ENCODE data around the gene ALPI.

Gene ALPI

DNA sequence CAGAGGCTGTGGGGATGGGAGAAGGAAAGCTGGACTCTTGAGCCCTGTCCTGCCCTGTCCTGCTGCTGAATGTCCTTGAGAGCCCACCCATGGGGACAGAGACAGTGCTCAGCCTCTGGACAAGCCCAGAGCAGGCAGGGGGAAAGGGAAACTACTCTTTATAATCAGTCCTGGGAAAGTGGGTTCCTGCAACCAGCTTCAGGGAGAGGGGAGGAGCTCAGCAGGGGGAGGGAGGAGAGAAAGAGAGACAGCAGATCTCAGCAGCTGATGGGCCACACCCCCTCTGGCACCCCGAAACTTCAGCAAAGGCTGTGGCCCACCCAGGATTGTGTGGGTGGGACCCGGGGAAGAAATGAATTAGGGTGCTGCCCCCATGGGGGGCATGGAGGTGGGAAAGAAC lies 20.1 kb downstream of the ALPI start:
- Mint-ChIP-seq H3K27ac (no peak overlapping the region), H3K9me3 (peaks cover 0 to 10% of the 10 kb centered on the region in 2 donors), H3K27me3 (peaks cover 39 to 74% of the 10 kb centered on the region in 2 donors), H3K4me3 (no peak overlapping the region), H3K4me1 (ENCODE audit: low read depth in 2 of 2) (peaks cover 0 to 1% of the 10 kb centered on the region in 2 donors), H3K36me3 (ENCODE audit: insufficient read depth) (no peaks in the 10 kb centered on the region)
- DNase-seq (no peak), ATAC-seq (replicated peaks) (no peak)

DNA sequence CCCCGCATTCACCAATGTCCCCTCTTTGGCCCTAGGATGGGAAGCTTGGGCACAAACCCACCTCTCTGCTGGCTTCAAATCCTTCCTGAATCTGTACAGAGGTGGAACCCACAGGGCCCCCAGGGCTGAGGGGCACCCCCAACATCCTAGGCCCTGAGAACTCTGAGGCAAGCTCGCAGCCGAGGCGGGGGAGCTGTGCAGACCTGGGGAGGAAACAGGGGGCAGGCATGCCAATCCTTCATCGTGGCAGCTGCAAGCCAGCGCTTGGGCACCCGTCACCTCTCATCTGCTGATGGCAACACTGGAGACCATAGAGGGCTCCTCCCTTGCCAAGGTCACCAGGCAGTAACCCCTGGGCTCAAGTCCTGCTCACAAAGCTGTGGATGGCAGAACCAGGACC lies 20.8 kb downstream of the ALPI start:
- H3K36me3 Mint-ChIP-seq (ENCODE audit: insufficient read depth), result no peaks in the 10 kb centered on the region
- no peak overlapping the region for H3K4me3 Mint-ChIP-seq
- H3K9me3 Mint-ChIP-seq, result peaks cover 0 to 10% of the 10 kb centered on the region in 2 donors
- H3K27me3 Mint-ChIP-seq, result peaks cover 31 to 74% of the 10 kb centered on the region in 2 donors
- no peak for DNase-seq
- peaks cover 0 to 3% of the 10 kb centered on the region in 2 donors for H3K4me1 Mint-ChIP-seq (ENCODE audit: low read depth in 2 of 2)
- H3K27ac Mint-ChIP-seq, result no peak overlapping the region
- no peak for ATAC-seq (replicated peaks)

DNA sequence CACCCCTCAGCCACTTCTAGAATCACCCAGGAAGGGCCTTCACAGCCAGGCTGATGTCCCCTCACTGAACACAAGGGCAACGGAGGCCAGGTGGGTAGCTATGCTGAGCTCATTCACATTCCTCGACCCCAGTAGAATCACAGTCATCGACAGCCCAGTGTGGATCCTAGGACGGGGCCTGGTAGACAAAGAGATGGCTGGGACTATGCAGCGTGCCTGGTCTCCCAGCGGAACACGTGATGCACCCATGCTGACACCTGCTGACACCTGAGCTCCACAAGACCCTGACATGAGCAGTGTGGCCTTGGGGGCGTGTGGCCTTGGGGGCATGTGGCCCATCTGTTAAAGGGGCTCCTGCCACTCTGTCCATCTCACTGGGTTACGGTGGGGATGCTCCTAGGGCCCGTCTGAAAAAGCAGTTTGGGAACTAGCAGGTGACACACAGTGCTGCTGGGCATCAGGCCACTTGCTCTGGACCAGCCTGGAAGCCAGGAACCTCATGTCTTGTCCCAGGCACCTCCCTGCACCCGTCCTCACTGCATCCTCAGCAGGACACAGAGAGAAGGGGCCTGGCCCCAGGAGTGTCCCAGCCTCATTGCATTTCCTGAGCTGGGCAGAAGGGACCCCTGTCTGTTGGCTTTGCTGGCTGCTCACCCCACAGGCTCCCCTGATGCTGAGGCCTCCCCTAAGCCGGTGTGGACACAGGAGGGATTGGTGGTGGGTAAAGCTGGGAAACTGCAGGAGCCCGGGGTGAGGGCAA lies 22.0 kb downstream of the ALPI start:
- peaks cover 0 to 3% of the 10 kb centered on the region in 2 donors for H3K4me1 Mint-ChIP-seq (ENCODE audit: low read depth in 2 of 2)
- ATAC-seq (replicated peaks) (no peak), DNase-seq (no peak)
- no peak overlapping the region for H3K27ac Mint-ChIP-seq
- H3K9me3 Mint-ChIP-seq, result peaks cover 0 to 3% of the 10 kb centered on the region in 2 donors
- H3K36me3 Mint-ChIP-seq (ENCODE audit: insufficient read depth), result no peaks in the 10 kb centered on the region
- H3K4me3 Mint-ChIP-seq, result no peak overlapping the region
- peaks cover 21 to 74% of the 10 kb centered on the region in 2 donors for H3K27me3 Mint-ChIP-seq

DNA sequence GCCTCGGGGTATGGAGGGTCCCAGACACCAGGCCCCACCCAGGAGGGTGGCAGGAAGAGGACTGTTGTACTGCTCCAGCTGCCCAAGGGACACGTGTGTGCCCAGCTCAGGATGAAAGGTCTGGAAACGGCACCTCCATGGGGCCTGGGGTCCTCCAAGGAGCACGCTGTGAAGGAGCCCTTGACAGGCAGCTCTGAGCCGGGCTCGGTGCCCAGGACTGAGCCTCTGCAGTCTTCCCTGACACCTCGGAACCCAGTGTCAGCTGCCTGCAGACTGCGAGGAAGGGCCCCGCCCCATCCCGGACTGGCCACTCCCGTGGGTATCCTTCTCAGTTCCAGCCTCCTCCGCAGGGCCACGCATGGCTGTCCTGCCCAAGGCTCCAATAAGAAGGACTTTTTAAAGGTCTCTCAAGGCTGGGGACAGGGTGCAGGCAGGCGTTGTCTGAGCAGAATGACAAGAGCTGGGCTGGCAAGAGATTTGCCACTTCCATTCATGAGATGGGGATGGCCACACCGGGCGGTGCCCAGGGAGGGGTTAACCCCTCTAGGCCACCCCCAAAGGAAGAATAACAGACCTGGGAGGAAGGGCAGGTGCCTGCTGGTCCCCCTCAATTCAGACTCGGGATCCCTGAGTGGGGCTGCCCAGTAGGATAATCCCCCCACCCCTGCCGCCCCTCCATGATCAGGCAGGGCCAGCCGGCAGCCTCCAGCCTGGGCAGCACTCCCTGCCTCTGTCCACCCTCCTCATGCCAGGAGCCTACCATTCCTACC lies 22.8 kb downstream of the ALPI start:
- DNase-seq (no peak), ATAC-seq (replicated peaks) (no peak)
- H3K36me3 Mint-ChIP-seq (ENCODE audit: insufficient read depth), result no peaks in the 10 kb centered on the region
- H3K4me3 Mint-ChIP-seq, result no peak overlapping the region
- H3K27ac Mint-ChIP-seq, result no peak overlapping the region
- peaks cover 18 to 77% of the 10 kb centered on the region in 2 donors for H3K27me3 Mint-ChIP-seq
- H3K4me1 Mint-ChIP-seq (ENCODE audit: low read depth in 2 of 2), result peaks cover 0 to 3% of the 10 kb centered on the region in 2 donors
- H3K9me3 Mint-ChIP-seq, result no peaks in the 10 kb centered on the region

DNA sequence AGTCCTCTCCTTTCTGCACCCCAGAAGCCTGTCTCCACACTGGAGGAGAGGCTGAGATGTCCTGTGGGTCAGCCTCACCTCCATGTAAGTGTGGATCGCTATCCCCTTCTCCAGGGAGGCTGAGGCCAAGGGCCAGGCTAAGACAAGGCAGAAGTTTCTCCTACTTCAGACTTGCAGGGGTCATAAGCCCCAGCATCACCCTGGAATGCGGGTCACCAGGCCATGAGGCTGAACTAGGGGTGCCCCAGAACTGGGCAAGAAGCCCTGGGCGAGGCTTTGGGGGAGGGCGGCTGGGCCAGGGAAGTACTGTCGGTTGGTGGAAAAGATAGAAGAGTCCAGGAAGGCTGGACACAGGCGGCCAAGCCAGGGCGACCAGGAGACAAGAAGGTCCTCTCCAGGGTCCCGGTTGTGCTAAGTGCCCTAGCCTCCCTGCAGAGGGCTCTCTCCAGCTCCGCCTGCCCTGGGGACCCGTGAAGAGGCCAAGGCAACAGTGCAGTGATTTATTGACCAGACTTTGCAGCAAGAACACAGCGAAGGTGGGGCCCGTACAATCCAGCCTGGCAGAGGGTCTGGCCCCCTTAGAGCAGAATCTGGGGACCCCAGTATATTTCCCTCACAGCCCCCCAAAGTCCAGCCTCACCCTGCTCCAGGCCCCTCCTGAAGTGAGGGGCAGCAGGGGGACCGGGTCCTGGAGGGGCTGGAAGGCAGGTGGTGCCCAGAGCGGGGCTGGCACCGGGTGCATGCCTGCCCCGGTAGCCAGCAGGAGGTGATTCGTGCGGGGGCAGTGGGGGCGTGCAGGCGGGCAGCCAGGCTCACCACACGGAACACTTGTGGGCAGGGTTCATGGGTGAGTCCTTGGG lies 23.6 kb downstream of the ALPI start:
- H3K27ac Mint-ChIP-seq, result no peak overlapping the region
- no peaks in the 10 kb centered on the region for H3K36me3 Mint-ChIP-seq (ENCODE audit: insufficient read depth)

DNA sequence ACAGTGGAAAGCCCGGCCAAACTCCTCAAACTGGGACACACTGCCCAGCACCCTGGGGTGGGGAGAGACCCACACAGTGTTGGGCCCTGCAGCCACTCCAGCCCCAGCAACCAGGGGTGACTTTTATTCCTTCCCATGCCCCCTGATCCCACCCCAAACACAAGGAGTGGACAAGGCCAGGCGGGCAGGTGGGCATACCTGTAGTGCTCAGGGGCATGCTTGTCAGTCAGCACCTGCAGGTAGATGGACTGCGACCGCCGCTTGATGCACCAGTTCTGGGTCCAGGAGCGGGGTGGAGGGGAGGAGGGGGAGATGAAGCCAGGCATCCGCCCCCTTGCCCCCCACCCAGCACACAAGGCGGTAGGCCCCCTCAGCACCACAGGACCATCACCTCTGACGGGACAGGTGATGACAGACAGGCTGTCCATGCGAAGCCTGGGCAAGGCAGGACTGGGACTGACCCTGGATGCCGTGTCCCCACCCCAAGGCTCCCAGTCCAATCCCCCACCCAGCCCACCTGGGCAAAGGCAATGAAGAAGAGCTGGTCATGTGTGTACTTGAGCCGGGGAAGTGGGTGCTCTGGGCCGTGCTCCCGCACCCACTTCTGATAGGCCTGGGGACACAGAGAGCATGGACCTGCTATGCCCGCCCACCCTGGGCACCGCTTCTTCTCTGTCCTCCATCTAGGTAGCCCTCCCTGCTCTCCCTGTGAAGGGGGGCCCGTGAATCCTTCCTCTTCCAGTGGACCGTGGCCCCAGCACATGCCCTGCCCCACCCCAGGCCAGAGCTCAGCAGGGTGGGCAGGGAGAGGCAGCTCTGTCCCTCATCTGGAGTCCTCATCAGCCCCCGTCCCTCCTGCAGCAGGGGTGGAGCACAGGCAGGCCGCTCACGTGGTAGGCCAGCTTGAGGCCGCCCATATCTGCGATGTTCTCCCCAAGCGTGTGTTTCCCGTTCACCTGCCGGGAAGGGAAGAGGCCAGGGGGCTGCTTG lies 24.5 kb downstream of the ALPI start:
- no peak overlapping the region for H3K27ac Mint-ChIP-seq
- DNase-seq (no peak), ATAC-seq (replicated peaks) (no peak)
- no peak overlapping the region for H3K4me3 Mint-ChIP-seq
- peaks cover 5 to 8% of the 10 kb centered on the region in 2 donors for H3K4me1 Mint-ChIP-seq (ENCODE audit: low read depth in 2 of 2)
- H3K27me3 Mint-ChIP-seq, result peaks cover 20 to 79% of the 10 kb centered on the region in 2 donors
- no peaks in the 10 kb centered on the region for H3K36me3 Mint-ChIP-seq (ENCODE audit: insufficient read depth)
- no peaks in the 10 kb centered on the region for H3K9me3 Mint-ChIP-seq

More for the DNA sequence above, 23.6 kb downstream of the ALPI start:
- no peak for ATAC-seq (replicated peaks)
- Mint-ChIP-seq H3K9me3 (no peaks in the 10 kb centered on the region), H3K27me3 (peaks cover 16 to 79% of the 10 kb centered on the region in 2 donors), H3K4me1 (ENCODE audit: low read depth in 2 of 2) (peaks cover 0 to 3% of the 10 kb centered on the region in 2 donors), H3K4me3 (no peak overlapping the region)
- no peak for DNase-seq

DNA sequence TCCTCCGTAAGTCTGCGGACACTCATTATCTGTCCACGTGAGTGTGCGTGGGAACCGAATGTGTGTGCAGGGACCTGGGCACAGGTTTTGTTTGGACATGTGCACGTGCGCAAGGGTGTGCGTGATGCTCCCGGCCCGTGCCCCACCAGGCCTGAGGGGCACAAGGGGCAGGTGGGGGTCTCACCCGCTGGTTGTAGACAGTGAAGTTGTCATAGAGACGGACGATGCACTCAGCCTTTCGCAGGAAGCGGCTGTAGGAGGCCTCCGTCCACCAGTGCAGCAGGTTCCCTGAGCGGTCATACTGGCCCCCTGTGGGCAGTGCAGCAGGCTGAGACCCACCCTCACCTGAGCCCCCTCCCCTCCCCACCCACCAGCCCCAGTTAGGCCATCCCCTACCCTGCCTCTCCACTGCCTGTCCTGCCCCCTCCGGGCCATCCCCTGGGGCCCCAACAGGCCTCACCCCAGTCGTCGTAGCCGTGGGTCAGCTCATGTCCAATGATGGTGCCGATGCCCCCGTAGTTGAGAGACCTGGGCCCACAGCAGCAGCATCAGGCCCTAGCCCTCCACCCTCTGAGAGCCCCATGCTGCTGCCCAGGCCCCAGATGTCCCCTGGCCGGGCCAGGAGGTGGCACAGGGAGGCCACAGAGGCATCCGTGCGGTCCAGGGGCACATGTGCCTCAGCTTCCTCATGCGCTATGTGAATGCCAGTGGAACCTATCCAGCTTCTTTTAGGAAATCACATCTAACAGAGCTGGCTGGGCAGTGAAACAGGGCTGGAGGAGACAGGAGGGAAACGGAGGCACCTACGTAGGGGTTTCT lies 25.6 kb downstream of the ALPI start:
- Mint-ChIP-seq H3K36me3 (ENCODE audit: insufficient read depth) (no peaks in the 10 kb centered on the region), H3K4me1 (ENCODE audit: low read depth in 2 of 2) (peaks cover 5 to 8% of the 10 kb centered on the region in 2 donors), H3K9me3 (no peaks in the 10 kb centered on the region), H3K27ac (no peak overlapping the region), H3K27me3 (peaks cover 15 to 73% of the 10 kb centered on the region in 2 donors), H3K4me3 (no peak overlapping the region)
- DNase-seq, result no peak
- no peak for ATAC-seq (replicated peaks)

DNA sequence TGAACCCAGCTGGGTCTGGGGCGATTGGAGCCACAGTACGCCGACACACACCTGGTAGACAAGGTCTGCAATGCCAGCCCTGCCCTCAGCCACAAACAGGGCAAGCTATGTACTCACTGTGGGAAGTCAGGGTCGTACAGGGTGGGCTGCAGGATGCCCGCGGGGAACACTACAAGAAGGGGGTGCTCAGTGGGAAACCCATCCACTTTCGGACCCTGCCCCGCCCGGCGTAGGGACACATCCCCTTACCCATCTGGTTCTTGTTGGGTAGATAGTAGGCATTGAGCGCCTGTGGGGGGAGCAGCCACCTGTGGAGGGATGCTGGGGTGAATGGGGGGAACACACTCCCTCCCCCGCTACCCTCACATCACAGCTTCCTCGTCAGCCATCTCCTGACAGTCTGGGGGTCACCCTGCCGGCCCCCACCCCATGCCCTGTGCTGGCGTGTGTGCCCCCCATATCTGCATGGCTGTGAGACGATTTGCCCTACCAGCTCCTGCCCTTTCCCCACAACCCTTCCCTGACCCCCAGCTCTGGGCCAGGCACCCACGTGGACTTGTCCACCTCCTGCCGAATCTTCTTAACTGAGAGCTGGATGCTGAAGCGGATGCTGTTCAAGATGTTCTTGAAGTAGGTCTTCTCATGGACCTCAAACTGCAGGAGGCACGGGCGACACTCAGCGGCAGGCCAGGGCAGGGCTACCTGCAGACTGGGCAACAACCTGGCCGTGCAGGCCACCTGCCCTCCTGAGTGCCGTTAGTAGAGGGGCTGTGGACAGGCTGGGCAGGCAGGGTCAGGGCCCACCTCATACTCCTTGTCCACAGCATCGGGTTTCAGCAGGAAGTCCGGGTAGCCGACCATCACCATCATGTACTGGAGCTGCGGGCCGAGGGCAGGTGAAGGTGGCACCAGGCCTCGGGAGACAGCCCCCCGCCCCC lies 26.6 kb downstream of the ALPI start:
- Mint-ChIP-seq H3K4me1 (ENCODE audit: low read depth in 2 of 2) (peaks cover 5 to 8% of the 10 kb centered on the region in 2 donors), H3K27ac (no peak overlapping the region), H3K4me3 (no peak overlapping the region), H3K36me3 (ENCODE audit: insufficient read depth) (no peaks in the 10 kb centered on the region), H3K27me3 (peaks cover 15 to 67% of the 10 kb centered on the region in 2 donors), H3K9me3 (no peaks in the 10 kb centered on the region)
- ATAC-seq (replicated peaks) (no peak), DNase-seq (no peak)

DNA sequence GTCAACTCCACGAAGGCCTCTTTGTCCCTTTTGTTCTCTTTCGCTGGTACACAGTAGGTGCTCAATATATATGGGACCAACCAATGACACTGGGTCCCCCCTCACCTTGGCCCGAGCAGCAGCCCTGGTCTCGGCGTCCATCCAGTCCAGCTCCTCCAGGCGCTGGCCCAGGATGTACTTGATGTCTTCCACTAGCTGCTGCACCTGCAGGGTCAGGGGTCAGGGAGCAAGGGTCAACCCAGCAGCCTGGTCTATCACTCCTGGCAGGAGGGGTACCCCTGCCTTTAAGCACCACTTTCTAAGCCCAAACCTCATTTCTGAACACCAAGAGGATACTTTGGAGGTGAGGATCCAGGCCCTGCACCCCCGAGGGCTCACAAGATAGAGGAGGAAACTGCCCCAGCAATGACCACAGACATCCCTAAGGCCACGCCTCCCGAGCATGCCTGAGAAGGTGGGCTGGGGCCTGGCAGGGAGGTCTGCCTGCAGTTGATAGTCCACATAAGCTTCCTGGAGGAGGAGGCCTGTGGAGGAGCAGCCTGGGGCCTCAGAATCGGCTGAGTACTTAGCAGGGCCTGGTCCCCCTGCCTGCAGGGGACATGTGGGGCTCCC lies 27.5 kb downstream of the ALPI start:
- no peaks in the 10 kb centered on the region for H3K9me3 Mint-ChIP-seq
- no peak overlapping the region for H3K27ac Mint-ChIP-seq
- peaks cover 16 to 71% of the 10 kb centered on the region in 2 donors for H3K27me3 Mint-ChIP-seq
- DNase-seq (no peak), ATAC-seq (replicated peaks) (no peak)
- no peaks in the 10 kb centered on the region for H3K36me3 Mint-ChIP-seq (ENCODE audit: insufficient read depth)
- H3K4me3 Mint-ChIP-seq, result no peak overlapping the region
- H3K4me1 Mint-ChIP-seq (ENCODE audit: low read depth in 2 of 2), result peaks cover 5 to 8% of the 10 kb centered on the region in 2 donors

DNA sequence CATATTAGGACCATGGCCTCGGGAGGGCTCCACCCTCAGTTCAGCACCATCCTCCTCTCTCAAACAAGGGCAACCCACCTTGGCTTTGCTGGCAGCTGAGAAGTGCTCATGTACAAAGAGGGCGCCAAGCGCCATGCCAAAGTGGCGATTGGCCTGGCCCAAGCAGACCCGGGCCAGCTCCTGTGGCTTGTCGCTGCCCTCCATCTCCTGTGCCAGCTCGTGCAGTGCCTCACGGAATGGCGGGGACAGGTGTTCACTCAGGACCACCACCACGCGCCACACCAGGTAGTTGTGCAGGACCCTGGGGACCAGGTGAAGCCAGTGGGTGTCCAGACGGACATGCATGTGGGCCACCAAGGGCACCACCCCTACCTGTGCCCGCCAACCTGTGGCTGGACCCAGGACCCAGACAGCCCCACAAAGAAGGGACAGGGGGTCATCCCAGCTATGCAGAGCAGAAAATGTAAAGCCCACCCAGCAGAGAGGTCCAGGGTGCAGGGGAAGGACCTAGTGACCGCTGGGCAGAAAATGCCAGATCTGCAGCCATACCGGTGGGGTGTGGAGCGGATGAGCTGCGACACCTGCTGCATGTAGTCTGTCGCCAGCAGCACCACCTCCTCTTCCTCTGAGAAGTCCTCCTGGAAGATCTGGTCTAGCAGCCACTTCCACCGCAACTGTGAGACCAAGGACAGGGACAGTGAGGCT lies 28.1 kb downstream of the ALPI start:
- Mint-ChIP-seq H3K36me3 (ENCODE audit: insufficient read depth) (no peaks in the 10 kb centered on the region), H3K4me1 (ENCODE audit: low read depth in 2 of 2) (peaks cover 5 to 11% of the 10 kb centered on the region in 2 donors), H3K9me3 (no peaks in the 10 kb centered on the region), H3K4me3 (no peak overlapping the region), H3K27me3 (peaks cover 22 to 74% of the 10 kb centered on the region in 2 donors), H3K27ac (no peak overlapping the region)
- no peak for DNase-seq
- ATAC-seq (replicated peaks), result no peak
